ENCODE results near the gene PCED1B. TPM values are rescaled to one million over a fixed set of nuclear protein-coding genes. Genes with fewer than 3 reads are reported as not detected.

The PCED1B gene
- total RNA-seq, 1 experiment from 2014 or later, result 0.86 TPM

- ATAC-seq (no peak), DNase-seq (ENCODE audit: low read depth, low spot score) (no peak)
- no peak for TF ChIP-seq POLR2A (IDR thresholded peaks at IDR 0.05; ENCODE audit: borderline replicate concordance, extremely low read depth, insufficient read depth, insufficient read length)
- no peak for TF ChIP-seq ATF3 (IDR thresholded peaks at IDR 0.05)
- no peak for TF ChIP-seq POLR2AphosphoS5 (IDR thresholded peaks at IDR 0.05; ENCODE audit: low read depth, low read length)
- no peak for TF ChIP-seq ZNF274 (IDR thresholded peaks at IDR 0.05; ENCODE audit: low read depth, low read length)
- TF ChIP-seq EZH2 (IDR thresholded peaks at IDR 0.05), result no peak
- no peak for TF ChIP-seq REST (IDR thresholded peaks at IDR 0.05; ENCODE audit: low read depth)
- no peak for TF ChIP-seq FOSL1 (IDR thresholded peaks at IDR 0.05; ENCODE audit: low read depth)
- TF ChIP-seq MAX (IDR thresholded peaks at IDR 0.05), result no peak
- Histone ChIP-seq H3K79me2 (ENCODE audit: insufficient read depth, low read length) (no peaks in the 10 kb centered on the region), H4K20me1 (ENCODE audit: insufficient read depth) (no peaks in the 10 kb centered on the region), H3K4me2 (ENCODE audit: low read length) (no peak overlapping the region), H3K27me3 (ENCODE audit: insufficient read depth, low read length) (no peaks in the 10 kb centered on the region), H2AFZ (ENCODE audit: low read depth, low read length, poor library complexity, severe bottlenecking) (no peak overlapping the region), H3K27ac (ENCODE audit: low read depth, low read length) (no peak overlapping the region), H3K9ac (ENCODE audit: low read length) (no peak overlapping the region), H3K9me3 (ENCODE audit: control insufficient read depth in 1 of 2, insufficient read depth in 1 of 2, low read depth in 1 of 2, low read length in 2 of 2) (no peaks in the 10 kb centered on the region), H3K9me2 (ENCODE audit: insufficient read depth) (no peaks in the 10 kb centered on the region), H3K4me1 (ENCODE audit: control insufficient read depth in 1 of 2, insufficient read depth in 2 of 2, low read length in 2 of 2) (no peaks in the 10 kb centered on the region), H3K4me3 (replicated peaks in 1 of 2; ENCODE audit: low read depth in 1 of 2, low read length in 2 of 2) (no peak overlapping the region), H3K36me3 (ENCODE audit: control insufficient read depth in 1 of 2, insufficient read depth in 2 of 2, low read length in 2 of 2) (no peaks in the 10 kb centered on the region)
- RAD21 ChIA-PET (ENCODE audit: low non-redundant PET in 1 of 2, low total read pairs in 2 of 2, uncharacterized antibody in 2 of 2, unreplicated experiment in 2 of 2), result no interaction called here
- intact Hi-C loops (cut with micrococcal nuclease), result no loop called here
- CTCF ChIA-PET, result interaction anchor here (0.5 to 1.1 kb wide), 2 partner anchors 8 to 949 kb away, joined by 3 read pairs; no protein-coding TSS in a partner anchor
- no TSS peak for BruUV-seq (replicated peaks)
- POLR2A ChIA-PET, result no interaction called here
Measured at GRCh38 chr12:47066278-47067025, 13.0 kb upstream of the PCED1B start.

Measured in HCT116 (cell line).